Cerebellar nuclear complex (tissue), 1 donor: ENCODE results near the gene HAND2.

Source experiments
- DNase-seq, 2 experiments: peaks; one replicate each; lab custom pipeline; 2025; lab: John Stamatoyannopoulos, UW

The HAND2 gene

DNA sequence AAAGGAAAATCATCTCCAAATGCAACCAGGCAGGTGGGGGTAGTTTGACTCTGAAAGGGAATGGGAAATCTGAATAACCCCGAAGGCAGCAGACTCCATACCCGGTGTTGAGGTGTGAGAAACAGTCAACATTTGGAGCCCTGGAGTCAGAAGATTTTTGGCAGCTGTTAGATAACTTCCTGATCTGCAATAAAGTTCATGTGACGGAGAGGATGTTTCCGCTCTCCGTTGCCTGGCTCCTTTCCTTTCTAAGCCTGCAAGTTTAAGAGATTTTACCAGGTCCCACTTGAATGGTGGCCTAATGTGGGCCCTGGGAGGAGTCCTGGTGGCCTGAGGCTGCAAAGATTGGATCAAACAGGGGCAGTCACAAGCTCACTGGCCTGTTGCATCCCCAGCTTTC is 27.7 kb downstream of the HAND2 start:
- DNase-seq = no peak

DNA sequence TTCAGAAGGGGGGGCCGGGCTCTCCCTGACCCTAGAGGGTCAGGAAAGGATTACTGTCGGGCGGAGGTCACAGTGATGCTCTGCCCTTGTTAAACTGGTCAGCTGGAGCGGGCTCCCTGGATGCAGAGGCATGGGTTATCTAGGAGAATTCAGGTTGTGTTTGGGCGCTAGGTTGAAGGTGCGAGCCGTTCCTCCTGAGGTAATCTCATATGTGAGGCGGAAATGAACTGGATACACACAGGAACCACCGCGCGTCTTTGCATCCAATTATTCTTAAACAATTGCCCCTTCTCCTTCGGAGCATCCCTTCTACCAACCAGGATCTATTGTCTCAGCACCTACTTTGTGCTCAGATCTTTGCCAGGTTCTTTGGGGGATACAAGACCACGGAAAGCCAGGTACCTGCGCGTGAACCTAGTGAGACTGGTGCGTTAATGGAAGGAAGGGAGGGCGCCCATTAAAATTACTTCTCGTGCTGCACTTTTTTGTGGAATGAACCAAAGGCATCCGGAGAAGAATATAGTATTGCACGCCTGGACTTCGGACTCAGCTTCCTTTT is 28.4 kb downstream of the HAND2 start:
- DNase-seq = no peak

DNA sequence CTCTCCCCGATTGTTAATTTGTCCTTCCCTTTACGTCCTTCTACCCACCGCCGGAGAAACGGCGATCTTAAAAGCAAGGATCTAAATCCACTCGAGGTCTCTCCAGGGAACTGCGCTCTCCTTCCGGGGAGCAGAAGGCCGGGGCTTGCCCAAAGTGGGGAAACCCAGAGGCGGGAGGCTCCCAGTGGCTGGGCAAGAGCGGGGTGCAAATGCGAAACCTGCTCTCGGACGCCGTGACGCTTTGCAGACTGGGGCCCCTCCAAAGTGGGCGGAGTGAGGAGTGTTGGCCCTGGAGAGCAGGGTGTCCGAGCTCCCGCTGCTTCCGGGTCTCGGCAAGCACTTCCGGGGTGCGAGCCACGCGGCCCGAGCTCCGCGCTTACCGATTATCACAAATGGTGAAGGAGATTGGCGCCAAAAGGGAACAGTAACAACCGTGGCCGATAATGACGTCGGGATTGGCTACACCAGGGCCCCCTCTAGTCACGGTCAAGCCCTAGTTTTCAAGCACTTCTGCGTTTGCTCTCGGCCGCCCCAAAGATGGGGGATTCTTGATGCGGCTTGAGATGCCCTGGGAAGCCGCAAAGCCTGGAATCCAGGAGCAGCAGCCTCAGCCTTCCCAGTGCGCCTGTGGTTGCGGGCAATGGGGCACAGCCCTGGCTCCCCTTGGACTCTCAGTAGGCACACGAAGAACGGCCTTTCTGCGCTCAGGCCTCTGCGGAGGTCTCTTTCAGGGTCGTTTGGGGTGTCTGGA is 29.0 kb downstream of the HAND2 start:
- no peak for DNase-seq

DNA sequence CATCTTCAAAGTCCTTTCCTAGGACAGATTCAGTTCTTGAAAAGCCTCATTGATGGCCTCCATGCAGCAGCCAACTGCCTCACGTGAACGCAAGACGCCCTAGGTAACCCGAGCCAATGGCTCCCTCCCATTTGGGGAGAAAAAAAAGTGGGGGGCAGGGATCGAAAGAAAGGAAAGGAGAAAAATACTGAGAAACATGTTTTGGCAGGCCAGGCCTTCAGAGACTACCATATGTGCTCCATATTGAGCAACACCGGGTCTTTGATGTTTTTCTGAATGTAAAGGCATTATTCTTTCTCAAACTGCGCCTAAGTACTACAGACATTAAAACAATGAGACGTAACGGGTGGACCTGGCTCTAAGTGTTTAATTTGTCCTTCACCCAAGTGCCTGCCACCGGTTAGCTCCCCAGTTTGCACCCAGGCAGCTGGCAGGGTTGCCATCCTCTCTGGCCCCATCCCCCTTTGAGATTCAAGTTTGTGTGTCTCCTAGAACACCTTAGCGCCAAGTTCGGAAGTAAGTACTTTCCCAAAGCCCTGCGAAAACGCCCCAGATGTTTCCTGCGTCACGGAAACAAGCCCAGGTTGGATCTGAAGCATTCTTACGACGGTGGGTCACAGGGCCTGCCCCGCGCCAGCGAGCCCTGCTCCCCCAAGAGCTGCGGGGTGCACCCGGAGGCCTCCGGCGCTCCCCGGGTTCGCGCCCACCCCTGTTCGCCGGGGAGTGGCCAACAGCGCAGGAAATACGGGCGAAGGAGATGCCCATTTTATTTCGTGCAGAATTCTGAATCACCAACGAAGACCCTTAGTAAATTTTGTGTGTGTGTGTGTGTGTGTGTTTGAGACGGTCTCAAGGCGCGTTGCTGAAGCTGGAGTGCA is 30.1 kb downstream of the HAND2 start:
- DNase-seq = no peak

DNA sequence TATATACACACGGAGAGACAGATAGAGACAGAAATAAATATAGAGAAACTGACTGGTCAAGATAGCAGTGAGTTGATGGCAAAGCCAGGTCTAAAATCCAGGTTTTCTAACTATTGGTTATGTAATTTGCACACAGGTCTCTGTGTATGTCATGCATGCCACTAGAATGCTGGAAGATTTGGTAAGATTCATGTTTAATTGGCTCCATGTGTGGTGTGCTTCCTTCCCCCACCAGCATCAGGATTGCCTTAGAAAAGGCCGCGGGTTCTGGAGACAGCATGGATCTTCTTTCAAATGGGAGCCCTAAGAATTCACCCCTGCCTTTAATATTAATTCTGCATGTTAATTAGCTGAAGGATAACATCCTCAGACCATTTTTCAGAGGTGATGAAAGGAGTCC is 31.3 kb downstream of the HAND2 start:
- DNase-seq = no peak

DNA sequence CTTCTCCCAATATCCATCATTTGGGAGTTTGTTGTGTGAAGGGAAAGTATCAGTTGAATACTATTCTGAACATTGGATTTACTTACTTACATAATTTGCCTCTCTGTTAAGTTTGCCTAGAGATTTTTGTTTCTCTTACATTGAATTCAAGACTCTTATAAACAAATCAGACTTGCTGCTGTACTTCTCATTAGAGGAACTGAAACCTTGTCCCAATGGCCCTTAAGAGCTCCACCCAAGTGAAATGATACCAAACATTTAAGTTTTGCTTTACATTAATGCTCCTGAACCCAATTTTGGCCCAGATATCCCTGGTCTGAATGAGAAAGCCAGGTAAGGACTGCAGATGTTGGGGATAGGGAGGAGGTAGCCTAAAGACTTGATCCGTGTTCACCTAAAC is 32.0 kb downstream of the HAND2 start:
- DNase-seq = no peak

DNA sequence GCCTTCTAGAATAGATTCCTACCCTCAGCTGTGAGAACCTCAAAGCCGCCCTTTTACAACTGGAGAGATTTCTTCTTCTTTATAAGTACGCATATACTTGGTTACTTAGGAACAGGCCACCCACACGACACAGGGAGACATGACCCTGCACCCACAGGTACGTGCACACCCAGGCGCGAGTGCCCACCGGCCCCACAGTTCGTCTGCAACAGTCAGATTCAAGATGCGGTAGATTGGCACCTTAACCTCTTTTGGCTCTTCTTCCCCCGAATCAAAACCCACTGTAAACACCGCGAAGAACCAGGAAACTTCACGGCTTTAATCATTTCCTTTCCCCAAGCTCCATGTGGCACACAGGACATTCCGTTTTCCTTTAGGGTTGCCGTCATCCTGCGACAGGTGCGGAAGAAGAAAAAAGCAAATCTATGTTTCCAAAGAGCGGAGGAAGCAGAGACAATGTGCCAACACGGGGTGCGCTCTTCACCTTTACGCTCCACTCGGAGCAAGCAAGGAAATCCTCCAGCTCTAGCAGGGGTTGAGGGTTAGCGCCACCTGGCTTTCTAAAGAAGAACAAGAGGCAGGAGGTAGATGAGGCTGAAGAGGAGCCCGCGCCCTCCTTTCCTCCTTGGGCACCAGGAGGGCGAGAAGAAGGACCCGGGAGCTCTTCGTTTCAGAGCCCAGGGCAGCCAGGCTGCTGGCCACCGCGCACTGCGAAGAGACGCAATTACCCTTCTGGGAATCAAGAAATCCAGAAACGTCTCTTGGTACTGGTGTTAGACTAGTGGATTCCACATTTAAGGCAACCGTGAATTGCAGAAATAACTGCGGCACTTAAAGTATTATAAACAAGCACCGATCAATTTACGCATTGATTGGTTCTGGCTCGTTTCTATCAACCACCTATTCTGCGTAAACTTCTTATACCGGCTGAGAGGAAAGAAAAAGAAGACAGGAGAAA is 35.7 kb downstream of the HAND2 start:
- DNase-seq = peak in 1 of 2 experiments; percentile 28

DNA sequence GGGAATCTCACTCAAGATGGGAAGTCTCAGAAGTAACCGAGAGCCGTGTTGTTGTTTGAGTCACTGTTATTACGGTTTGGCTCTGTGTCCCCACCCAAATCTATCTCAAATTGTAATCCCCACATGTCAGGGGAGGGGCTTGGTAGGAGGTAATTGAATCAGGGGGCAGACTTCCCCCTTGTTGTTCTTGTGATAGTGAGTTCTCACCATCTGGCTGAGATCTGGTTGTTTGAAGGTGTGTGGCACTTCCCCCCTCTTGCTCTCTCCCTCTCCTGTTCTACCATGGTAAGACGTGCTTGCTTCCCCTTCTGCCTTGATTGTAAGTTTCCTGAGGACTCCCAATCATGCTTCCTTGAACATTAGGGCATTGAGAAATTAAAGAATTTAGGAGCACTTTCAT is 37.0 kb downstream of the HAND2 start:
- DNase-seq = no peak

DNA sequence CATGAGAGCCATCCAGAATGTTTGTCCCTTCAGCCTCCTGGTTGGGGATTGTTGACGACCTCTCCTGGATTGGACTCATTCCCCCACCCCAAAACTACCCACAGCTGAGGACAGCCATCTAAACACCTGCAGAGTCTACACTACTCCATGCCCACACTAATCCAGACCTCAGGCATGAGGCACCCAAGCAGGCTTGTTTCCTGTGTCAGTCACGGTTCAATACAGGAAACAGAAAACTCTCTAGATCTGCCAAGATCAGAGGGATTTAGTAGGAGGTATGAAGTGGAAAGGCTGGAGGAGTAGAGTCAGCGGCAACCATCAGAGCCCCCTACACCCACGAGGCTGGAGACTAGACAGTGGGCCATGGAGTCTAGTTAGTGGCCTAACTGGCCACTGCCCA is 37.7 kb downstream of the HAND2 start:
- no peak for DNase-seq

DNA sequence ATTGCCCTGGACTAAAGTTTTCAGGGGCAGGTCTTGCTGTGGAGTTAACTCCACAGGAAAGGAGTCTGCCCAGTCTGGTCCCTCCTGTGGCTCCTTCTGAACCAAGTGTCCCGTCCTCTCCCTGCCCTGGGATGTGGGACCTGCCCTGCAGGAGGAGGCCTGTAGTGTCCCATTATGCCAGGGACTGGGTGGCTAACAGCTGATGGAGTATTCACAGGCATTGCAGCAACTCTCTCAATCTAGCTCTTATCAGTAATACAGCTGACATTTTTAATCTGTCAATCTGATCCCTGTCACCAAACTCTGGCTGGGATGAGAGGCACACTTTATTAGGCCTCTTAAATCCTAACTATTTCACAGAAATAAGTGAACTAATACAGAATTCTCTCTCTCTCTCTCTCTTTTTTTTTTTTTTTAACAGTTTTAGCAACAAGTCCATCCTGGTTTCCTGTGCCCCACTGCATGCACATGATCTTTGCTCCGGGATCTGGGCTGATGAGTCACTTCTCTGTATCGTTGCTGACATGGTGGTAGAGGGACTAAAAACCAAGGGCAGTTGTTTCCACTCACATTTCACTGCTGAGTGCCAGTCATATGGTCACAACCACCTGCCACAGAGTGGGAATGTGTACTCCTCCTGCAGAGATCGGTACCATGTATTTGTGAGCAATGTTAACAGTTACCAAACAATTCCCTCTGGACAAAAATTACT is 39.1 kb downstream of the HAND2 start:
- no peak for DNase-seq

DNA sequence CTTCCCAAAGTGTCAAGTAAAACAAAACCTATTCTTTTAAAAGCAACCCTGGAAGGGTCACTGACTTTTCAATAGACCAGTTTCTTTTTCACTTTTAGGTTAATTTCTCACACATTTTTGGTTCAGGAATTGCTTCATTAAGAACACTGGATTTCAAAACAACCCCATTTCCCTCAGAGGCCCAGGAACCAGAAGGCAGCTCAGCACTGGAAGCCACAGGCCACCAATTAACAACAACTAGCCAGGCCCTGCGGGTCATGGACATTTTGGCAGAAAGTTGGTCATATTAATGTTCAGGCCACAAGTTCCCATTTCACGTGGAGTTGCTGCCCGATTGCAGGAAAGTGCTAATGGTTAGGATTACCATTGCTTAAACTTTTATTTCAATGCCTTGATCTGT is 39.8 kb downstream of the HAND2 start:
- no peak for DNase-seq

DNA sequence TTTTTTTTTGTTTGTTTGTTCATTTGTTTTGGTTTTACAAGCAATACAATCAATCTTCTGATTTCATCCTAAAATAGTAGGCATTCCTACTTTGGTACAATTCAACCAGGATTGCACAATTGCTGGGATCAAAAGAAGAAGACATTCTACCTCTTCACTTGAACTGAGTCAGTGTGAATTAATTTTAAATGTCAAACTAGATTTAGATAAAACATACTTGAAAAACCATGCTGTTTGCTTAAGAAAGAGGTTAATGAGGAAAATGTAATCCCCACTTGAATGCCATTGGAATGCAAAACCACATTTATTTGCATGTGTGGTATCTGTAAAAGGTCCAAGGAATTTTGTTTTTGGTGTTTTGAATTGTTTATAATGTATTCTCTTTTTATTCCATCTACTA is 40.5 kb downstream of the HAND2 start:
- DNase-seq = no peak

DNA sequence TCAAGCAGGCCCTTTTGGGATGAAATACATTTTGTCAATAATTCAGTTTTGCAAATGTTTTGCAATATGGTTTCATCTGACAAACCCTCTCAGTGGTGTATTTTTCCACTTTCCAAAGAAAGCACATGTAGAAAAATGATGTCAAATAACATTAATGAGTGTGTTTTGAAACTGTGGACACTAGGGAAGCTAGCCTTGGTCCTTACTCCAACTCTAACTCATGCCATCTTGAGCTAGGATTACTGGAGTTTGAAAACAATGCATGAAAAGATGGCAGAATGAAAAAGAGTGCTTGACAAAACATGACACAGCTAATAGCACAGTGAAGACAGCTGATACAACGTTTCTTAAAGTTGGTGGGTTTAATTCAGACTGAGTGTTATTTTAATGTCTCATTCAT is 41.4 kb downstream of the HAND2 start:
- DNase-seq = no peak

DNA sequence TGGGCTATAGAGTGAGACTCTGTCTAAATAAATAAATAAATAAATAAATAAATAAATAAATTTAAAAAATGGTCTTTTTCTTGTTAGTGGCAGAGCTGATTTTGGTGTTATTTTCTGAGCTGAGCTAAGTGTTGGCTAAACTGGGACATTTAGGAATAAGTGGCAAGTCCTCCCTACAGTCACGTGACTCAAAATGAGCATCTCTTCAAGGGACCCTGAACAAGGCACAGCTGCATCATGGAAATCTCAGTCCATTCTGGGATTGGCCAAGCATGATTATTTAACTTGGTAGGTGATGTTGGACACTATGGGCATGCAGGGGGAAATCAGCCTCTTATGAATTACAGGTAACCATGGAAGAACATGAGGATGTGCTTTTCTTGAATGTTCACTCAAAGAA is 42.0 kb downstream of the HAND2 start:
- DNase-seq = no peak

DNA sequence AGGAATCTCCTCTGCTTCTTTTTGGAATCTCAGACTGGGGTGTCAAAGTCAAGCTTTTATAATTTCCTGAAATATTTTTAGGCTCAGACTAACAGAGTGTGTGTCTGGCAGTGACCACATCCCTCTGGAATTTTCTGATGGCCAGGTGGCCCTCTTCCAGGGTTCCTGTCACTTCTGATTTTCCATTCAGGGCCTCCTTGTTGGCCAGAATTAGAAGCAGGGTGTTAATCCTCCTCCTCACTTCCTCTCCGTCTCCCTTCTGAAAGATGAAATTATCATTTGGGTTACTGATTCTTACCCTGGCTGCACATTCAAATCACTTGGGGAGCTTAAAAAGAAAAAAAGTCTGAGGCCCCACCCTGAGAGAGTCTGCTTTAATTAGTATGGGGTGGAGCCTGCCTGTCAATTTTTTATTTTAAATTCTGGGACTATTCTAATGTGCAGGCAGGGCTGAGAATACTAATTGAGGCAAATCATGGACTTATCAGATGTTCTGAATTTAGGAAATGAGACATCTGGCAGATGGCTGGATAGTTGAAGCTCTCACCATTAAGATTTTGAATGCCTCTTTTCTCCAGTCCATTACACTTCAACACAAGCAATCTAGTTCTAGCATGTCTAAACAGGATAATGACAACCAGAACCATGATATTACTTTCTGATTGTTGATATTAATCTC is 43.2 kb downstream of the HAND2 start:
- no peak for DNase-seq

DNA sequence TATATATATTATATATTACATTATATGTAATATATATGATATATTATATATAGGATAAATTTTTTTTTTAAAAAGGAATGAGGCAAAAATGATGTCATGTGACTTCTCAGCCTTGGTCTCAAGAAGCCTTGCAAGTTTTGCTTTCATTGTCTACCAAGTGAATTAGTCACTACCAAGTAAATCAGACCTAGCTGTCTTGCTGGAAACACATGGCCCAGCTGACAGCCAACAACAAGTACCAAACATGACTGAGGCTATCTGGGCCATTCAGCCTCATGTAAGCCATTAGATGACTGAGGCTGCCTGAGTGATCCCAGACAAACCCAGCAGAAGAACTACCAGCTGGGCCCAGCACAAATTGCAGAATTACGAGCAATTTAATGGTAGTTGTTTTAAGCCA is 44.9 kb downstream of the HAND2 start:
- DNase-seq = no peak

DNA sequence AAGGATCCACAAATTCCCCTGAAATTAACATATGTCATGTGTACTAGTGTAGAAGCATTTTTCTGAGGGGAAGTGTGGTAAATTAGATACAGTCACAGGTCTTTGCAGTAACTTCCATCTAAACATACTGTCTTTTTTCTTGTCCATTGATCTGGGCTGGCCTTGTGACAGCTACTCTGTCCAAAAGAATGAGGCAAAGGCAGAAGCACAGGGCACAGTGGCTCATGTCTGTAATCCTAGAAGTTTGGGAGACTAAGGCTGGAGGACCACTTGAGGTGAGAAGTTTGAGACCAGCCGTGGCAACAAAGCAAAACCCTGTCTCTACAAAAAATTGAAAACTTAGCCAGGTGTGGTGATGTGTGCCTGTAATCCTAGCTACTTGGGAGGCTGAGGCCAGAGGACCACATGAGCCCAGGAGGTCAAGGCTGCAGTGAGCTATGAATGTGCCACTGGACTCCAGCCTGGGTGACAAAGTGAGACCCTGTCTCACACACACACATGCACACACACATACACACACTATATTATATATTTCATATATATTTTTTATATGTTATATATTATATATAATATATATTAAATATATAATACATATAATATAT is 47.6 kb downstream of the HAND2 start:
- no peak for DNase-seq

DNA sequence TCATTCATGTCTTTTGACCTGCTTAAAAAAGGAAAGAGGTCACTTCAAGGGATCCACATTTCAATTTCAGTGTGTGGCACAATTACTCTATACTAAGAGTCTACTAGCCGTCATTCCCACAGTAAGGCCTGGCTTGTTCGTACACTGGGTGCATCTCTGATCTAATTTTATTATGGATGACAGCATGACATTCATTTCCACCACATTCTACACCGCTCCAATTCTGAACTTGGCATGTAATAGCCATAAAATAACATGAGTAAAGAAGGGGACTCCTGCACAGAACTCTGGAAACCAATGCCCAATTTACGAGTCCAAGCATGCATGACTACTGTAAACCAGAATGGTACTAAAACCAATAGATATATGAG is 51.1 kb downstream of the HAND2 start:
- no peak for DNase-seq

DNA sequence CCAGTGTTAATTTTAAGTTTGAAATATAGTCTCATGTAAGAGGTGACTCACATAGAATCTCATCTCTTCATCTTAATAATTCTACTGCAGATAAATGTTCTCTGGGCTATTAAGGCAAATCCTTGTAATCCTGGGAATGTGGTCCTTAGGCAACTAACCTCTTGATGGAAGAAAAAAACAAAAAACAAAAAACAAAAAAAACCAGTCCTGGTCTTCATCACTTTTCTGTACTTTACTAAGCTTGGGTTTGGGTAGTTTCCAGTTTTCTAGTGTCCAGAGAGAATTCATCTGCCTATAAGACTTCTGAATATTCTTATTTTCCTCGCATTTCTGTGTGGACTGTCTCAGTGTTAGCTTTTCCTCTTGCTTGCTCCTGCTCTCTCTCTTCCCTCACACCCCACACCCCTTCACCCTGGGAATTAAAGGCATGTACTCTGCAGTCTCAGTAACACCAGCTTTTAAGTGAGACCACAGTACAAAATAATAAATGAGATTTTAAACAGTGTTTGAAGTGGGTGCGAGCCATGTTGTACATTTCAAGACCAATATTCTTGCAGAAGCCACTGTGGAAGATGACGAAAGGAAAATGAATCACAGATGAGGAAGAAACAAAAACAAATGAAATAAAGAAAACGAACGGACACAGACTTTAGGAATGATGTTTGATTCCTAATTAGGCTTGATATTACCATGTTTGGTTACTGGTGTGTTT is 51.7 kb downstream of the HAND2 start:
- no peak for DNase-seq

DNA sequence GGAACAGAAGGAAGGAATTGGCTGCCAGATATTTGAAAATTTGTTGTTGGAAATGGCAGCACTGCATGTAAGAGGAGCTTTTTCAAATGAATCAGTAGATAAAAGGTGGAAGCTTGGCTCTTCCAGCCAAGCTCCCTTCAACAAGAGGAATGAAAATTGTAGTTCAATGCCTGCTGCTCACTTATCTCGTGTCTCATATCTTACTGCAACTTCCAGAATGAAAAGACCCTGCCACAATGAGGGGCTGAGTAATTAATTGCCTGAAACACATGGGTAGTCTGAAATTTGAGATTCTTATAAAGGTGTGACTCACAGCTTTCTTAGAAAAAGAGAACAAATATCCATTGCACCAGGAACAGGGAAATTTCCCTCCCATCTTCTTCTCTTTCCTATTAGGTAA is 53.0 kb downstream of the HAND2 start:
- DNase-seq = no peak
